IMR-90 (cell line): Measurements from ENCODE around the gene RIPOR3. TPM values are rescaled to one million over a fixed set of nuclear protein-coding genes. Genes with fewer than 3 reads are reported as not detected.

ENCODE experiments used
- ATAC-seq: fragments of 200-7000 bp; cut with Tn5 transposase; 2 replicates; pipeline ENCODE4 v1.9.1; 2020; ENCODE audit warnings: low read depth, mild to moderate bottlenecking, moderate library complexity
- BruUV-seq: library from RNA; stranded (reverse); fragments of 400-500 nt; replicated peaks from 2 replicates; lab custom pipeline; 2021; lab: Mats Ljungman, UMichigan
- CTCF ChIA-PET: fragments of 300-600 bp; formaldehyde crosslinking; extraction: SDS; loops from one replicate; lab custom pipeline; 2021; ENCODE audit warnings: antibody characterized with exemption; lab: Yijun Ruan, JAX
- POLR2A ChIA-PET: fragments of 300-600 bp; sonication (Branson Sonifier 250); formaldehyde crosslinking; loops from one replicate; lab custom pipeline; 2022; ENCODE audit warnings: antibody characterized with exemption; ENCODE audit not compliant: unreplicated experiment; lab: Charles Lee
- DNase-seq: peaks from one replicate; pipeline ENCODE4 v3.0.0; 2013
- H2AFZ ChIP-seq: replicated peaks from 2 replicates; pipeline ENCODE3; 2013; ENCODE audit warnings: low read length, mild to moderate bottlenecking; ENCODE audit not compliant: poor library complexity
- H2AK5ac ChIP-seq: 2 replicates; pipeline ENCODE4 v1.6.1; 2013; ENCODE audit warnings: low read depth, low read length, inconsistent platforms
- H2AK9ac ChIP-seq: replicated peaks from 2 replicates; pipeline ENCODE3; 2013; ENCODE audit warnings: mild to moderate bottlenecking, low read depth, low read length, moderate library complexity; ENCODE audit not compliant: poor library complexity
- H2BK120ac ChIP-seq: 2 replicates; pipeline ENCODE4 v1.6.1; 2013; ENCODE audit warnings: low read depth, low read length, inconsistent platforms
- H2BK15ac ChIP-seq: 3 replicates; pipeline ENCODE4 v1.6.1; 2013; ENCODE audit warnings: low read depth, low read length, inconsistent platforms
- H2BK20ac ChIP-seq: 2 replicates; pipeline ENCODE4 v1.6.1; 2013; ENCODE audit warnings: low read depth, mild to moderate bottlenecking, inconsistent platforms, low read length, moderate library complexity
- H2BK5ac ChIP-seq: 2 replicates; pipeline ENCODE4 v1.6.1; 2013; ENCODE audit warnings: mild to moderate bottlenecking, low read depth, low read length, inconsistent platforms; ENCODE audit not compliant: poor library complexity, severe bottlenecking
- H3K14ac ChIP-seq: replicated peaks from 2 replicates; pipeline ENCODE4 v1.6.1; 2013; ENCODE audit warnings: low read depth, low read length, inconsistent platforms
- H3K18ac ChIP-seq: 2 replicates; pipeline ENCODE4 v1.6.1; 2013; ENCODE audit warnings: low read depth, low read length, control low read depth
- H3K23ac ChIP-seq: 2 replicates; pipeline ENCODE4 v1.6.1; 2013; ENCODE audit warnings: low read depth, low read length, inconsistent platforms
- H3K27ac ChIP-seq: 2 replicates; pipeline ENCODE4 v1.5.1; 2013; ENCODE audit warnings: mild to moderate bottlenecking, control low read depth, low read length; ENCODE audit not compliant: insufficient read depth
- H3K27me3 ChIP-seq: 2 replicates; pipeline ENCODE4 v1.6.1; 2013; ENCODE audit warnings: low read length; ENCODE audit not compliant: control insufficient read depth, insufficient read depth
- H3K36me3 ChIP-seq: 2 replicates; pipeline ENCODE4 v1.6.1; 2013; ENCODE audit warnings: low read length, mixed read lengths; ENCODE audit not compliant: control insufficient read depth, insufficient read depth
- H3K4ac ChIP-seq: 2 replicates; pipeline ENCODE4 v1.6.1; 2013; ENCODE audit warnings: low read depth, low read length, inconsistent platforms
- H3K4me1 ChIP-seq: 2 replicates; pipeline ENCODE4 v1.6.1; 2013; ENCODE audit warnings: low read length, mixed read lengths; ENCODE audit not compliant: control insufficient read depth, insufficient read depth
- H3K4me2 ChIP-seq: 2 replicates; pipeline ENCODE4 v1.6.1; 2013; ENCODE audit warnings: low read depth, mild to moderate bottlenecking, control low read depth, low read length, moderate library complexity
- H3K4me3 ChIP-seq: 2 replicates; pipeline ENCODE4 v1.5.1; 2013; ENCODE audit warnings: low read depth, mild to moderate bottlenecking, control low read depth, low read length, moderate library complexity; ENCODE audit not compliant: insufficient read depth
- H3K56ac ChIP-seq: 2 replicates; pipeline ENCODE4 v1.6.1; 2013; ENCODE audit warnings: low read length, inconsistent platforms; ENCODE audit not compliant: insufficient read depth; ENCODE audit errors: extremely low read depth
- H3K79me1 ChIP-seq, 2 experiments: 2 replicates each; pipeline ENCODE4 v1.6.1; 2013; ENCODE audit warnings: low read length in 2 of 2, inconsistent platforms in 1 of 2, low read depth in 1 of 2
- H3K9ac ChIP-seq: 2 replicates; pipeline ENCODE4 v1.6.1; 2013; ENCODE audit warnings: low read depth, low read length, control low read depth
- H3K9me1 ChIP-seq: 2 replicates; pipeline ENCODE4 v1.6.1; 2013; ENCODE audit warnings: low read length, inconsistent platforms; ENCODE audit not compliant: insufficient read depth
- H3K9me3 ChIP-seq: 2 replicates; pipeline ENCODE4 v1.6.1; 2013; ENCODE audit warnings: low read length; ENCODE audit not compliant: control insufficient read depth, insufficient read depth
- H4K20me1 ChIP-seq: 2 replicates; pipeline ENCODE4 v1.6.1; 2013; ENCODE audit warnings: low read length, inconsistent platforms; ENCODE audit not compliant: insufficient read depth
- H4K5ac ChIP-seq: 2 replicates; pipeline ENCODE4 v1.6.1; 2013; ENCODE audit warnings: mild to moderate bottlenecking, low read depth, low read length, control low read depth
- H4K8ac ChIP-seq, 2 experiments: 2 replicates each; pipeline ENCODE4 v1.6.1; 2013; ENCODE audit warnings: low read depth in 2 of 2, low read length in 2 of 2, control low read depth in 1 of 2, inconsistent platforms in 1 of 2
- H4K91ac ChIP-seq: 2 replicates; pipeline ENCODE4 v1.6.1; 2013; ENCODE audit warnings: low read depth, low read length, inconsistent platforms; ENCODE audit not compliant: insufficient read depth
- BHLHE40 ChIP-seq: fragments of 150-350 bp; IDR thresholded peaks from 2 replicates; pipeline ENCODE4 v1.6.1; 2016; ENCODE audit warnings: mild to moderate bottlenecking, low read depth, low read length
- CEBPB ChIP-seq: IDR thresholded peaks from 2 replicates; pipeline ENCODE4 v1.6.1; 2012; ENCODE audit warnings: low read depth, low read length, improper control_type of control experiment
- CHD1 ChIP-seq: IDR thresholded peaks from 2 replicates; pipeline ENCODE4 v1.6.1; 2012; ENCODE audit warnings: low read depth, low read length, improper control_type of control experiment
- FOS ChIP-seq: fragments of 150-350 bp; IDR thresholded peaks from 2 replicates; pipeline ENCODE4 v1.6.1; 2016; ENCODE audit warnings: low read depth, low read length
- MAFK ChIP-seq: IDR thresholded peaks from 2 replicates; pipeline ENCODE4 v1.6.1; 2012; ENCODE audit warnings: low read depth, low read length, improper control_type of control experiment
- MAZ ChIP-seq: IDR thresholded peaks from 2 replicates; pipeline ENCODE4 v1.6.1; 2012; ENCODE audit warnings: low read depth, mild to moderate bottlenecking, low read length, improper control_type of control experiment, moderate library complexity, borderline replicate concordance
- MXI1 ChIP-seq: IDR thresholded peaks from 2 replicates; pipeline ENCODE4 v1.6.1; 2012; ENCODE audit warnings: low read depth, mild to moderate bottlenecking, low read length, moderate library complexity, borderline replicate concordance
- NFE2L2 ChIP-seq: fragments of 150-350 bp; IDR thresholded peaks from 2 replicates; pipeline ENCODE4 v1.6.1; 2016; ENCODE audit warnings: low read depth, mild to moderate bottlenecking, low read length
- RAD21 ChIP-seq: IDR thresholded peaks from 2 replicates; pipeline ENCODE4 v1.6.1; 2012; ENCODE audit warnings: low read length, improper control_type of control experiment
- RFX5 ChIP-seq: IDR thresholded peaks from 2 replicates; pipeline ENCODE4 v1.8.0; 2012; ENCODE audit warnings: low read depth, mild to moderate bottlenecking, low read length, moderate library complexity
- USF2 ChIP-seq: fragments of 150-350 bp; IDR thresholded peaks from 2 replicates; pipeline ENCODE4 v1.6.1; 2017; ENCODE audit warnings: mild to moderate bottlenecking, antibody characterized with exemption, low read length, low read depth
- WGBS, 2 experiments: methylation state at CpG; one replicate each; pipeline versions ENCODE4 v1.1.5 to v1.1.7; 2013; ENCODE audit warnings: missing lambda C conversion rate in 2 of 2; ENCODE audit not compliant: insufficient read length in 1 of 2; ENCODE audit errors: extremely low coverage in 2 of 2; 5-methylcytosine and 5-hydroxymethylcytosine counted together
- dilution Hi-C: fragments of 300-500 bp; cut with HindIII; formaldehyde crosslinking; loops from one replicate; pipeline ENCODE4 v1.14.3; 2018; ENCODE audit warnings: low sequenced_read_pairs; ENCODE audit not compliant: unreplicated experiment
- in situ Hi-C: fragments of 300-500 bp; cut with MboI; formaldehyde crosslinking; loops from 3 replicates; pipeline ENCODE4 v1.14.3; 2019; ENCODE audit warnings: low sequenced_read_pairs, inconsistent platforms, mixed read lengths
- intact Hi-C: fragments of 100-400 bp; cut with micrococcal nuclease; formaldehyde crosslinking; loops from 2 replicates; pipeline ENCODE4 v1.10.0; 2022
- polyA plus RNA-seq, 3 experiments: library from polyadenylated mRNA; depleted of rRNA; stranded (reverse); fragments of >200 nt; gene quantifications; 2 replicates each; pipeline ENCODE4 v1.2.3, GENCODE V29; 2012; ENCODE audit warnings: low replicate concordance in 1 of 3
- total RNA-seq: library from RNA; depleted of rRNA; stranded (reverse); fragments of >200 nt; gene quantifications from 2 replicates; pipeline ENCODE4 v1.2.3, GENCODE V29; 2012
- TF ChIP-seq, protein P1 (sequence below): fragments of 150-350 bp; IDR thresholded peaks from 2 replicates; pipeline ENCODE4 v1.6.1; 2016; ENCODE audit warnings: low read depth, mild to moderate bottlenecking, low read length, moderate library complexity, borderline replicate concordance

The RIPOR3 gene
- total and polyA plus RNA-seq, 2 of the 4 experiments (the other 2 are of a cell fraction): 0.54 to 1.7 TPM

DNA sequence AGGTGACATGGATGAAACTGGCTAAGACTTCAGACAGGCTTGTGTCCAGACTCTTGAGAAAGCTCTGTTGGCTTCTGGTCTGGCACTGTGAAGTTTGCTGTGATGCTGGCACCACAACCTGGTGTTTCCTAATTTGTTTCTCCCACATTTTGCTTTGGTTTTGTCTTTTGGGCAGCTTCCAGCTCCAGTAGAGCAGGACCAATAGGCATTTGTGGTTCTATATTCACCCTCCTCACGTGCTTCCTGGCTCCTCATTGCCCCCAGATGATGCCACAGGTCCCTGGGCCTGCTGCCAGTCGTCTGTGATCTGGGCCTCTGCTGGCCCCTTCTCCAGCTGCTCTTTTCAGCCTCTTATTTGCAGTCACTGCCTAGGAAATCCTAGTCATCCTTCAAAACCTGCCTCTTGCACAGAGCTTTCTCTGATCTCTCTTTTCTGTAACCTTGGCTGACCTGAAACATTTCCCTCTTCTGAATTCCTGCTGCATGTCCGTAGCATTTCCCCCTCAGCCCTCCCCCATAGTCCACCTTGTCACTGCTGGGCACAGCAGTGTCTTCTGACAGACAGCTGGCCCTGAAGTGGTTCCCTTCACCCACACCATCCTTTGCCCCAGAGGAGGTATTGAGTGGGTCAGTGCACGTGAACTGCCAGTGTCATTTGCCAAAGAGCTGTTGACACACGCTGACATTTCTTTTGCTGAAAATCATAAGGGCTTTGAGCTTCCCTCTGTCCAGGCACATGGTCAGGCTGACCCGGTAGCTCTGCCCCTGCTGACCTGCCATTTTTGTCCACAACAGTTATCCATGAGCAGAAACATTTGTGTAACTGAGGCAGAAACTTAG lies 118.2 kb downstream of the RIPOR3 start (continued):
- TF ChIP-seq RAD21 (no peak), CHD1 (no peak), FOS (no peak), CEBPB (peak; percentile 25; the same call in 1 of the 2 replicates)

- in situ Hi-C loops (loop anchor here (5.0 kb wide), 1 partner anchor 59 kb away; the partner anchor contains the start of gene PTPN1), intact Hi-C loops (no loop called here), dilution Hi-C loops (no loop called here)
- Histone ChIP-seq H3K14ac (0 out of 2 replicates have a peak overlapping the region, but pooled peaks have one; percentile 0), H3K9me3 (no peaks in the 10 kb centered on the region), H3K18ac (no peak overlapping the region), H3K36me3 (peaks cover 56% of the 10 kb centered on the region), H3K4ac (peak overlapping the region; percentile 39; the same call in 1 of the 2 replicates), H3K9me1 (peaks cover 31% of the 10 kb centered on the region), H3K23ac (no peak overlapping the region), H2BK5ac (no peak overlapping the region), H3K27me3 (no peaks in the 10 kb centered on the region), H3K79me1 (peaks cover 56 to 97% of the 10 kb centered on the region in 2 experiments), H3K9ac (no peak overlapping the region), H2AFZ (no peak overlapping the region), H3K4me3 (no peak overlapping the region), H2AK5ac (peak overlapping the region; percentile 0; the same call in 1 of the 2 replicates), H4K8ac (no peak overlapping the region), H2BK20ac (no peak overlapping the region), H3K27ac (no peak overlapping the region), H2BK120ac (no peak overlapping the region), H3K4me2 (no peak overlapping the region), H2BK15ac (no peak overlapping the region), H4K20me1 (peaks cover 54% of the 10 kb centered on the region), H4K91ac (no peak overlapping the region), H4K5ac (no peak overlapping the region), H2AK9ac (no peak overlapping the region), H3K4me1 (peaks cover 15% of the 10 kb centered on the region), H3K56ac (no peak overlapping the region)
- DNase-seq: no peak
- no CpG with 5 or more reads among the region's 2 CpGs for WGBS, 2 experiments
- CTCF ChIA-PET: no interaction called here
- no peak for ATAC-seq
- BruUV-seq: no TSS peak
- POLR2A ChIA-PET: no interaction called here
- no peak for TF ChIP-seq RFX5
- TF ChIP-seq RAD21: no peak
- no peak for TF ChIP-seq MAFK
- TF ChIP-seq BHLHE40: no peak
- no peak for TF ChIP-seq FOS
- no peak for TF ChIP-seq NFE2L2
- no peak for TF ChIP-seq CEBPB
- TF ChIP-seq MAZ: no peak
- TF ChIP-seq CHD1: no peak
- TF ChIP-seq MXI1: no peak
- TF ChIP-seq USF2: no peak
- TF ChIP-seq, protein P1, sequence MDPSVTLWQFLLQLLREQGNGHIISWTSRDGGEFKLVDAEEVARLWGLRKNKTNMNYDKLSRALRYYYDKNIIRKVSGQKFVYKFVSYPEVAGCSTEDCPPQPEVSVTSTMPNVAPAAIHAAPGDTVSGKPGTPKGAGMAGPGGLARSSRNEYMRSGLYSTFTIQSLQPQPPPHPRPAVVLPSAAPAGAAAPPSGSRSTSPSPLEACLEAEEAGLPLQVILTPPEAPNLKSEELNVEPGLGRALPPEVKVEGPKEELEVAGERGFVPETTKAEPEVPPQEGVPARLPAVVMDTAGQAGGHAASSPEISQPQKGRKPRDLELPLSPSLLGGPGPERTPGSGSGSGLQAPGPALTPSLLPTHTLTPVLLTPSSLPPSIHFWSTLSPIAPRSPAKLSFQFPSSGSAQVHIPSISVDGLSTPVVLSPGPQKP: no peak
Observed at GRCh38 chr20:50571466-50571865, 119.9 kb downstream of the RIPOR3 start.
